NOMO-1 (cell line): Measurements from ENCODE around the gene MCC.
A peak's percentile ranks its signal among the peaks of the same experiment; 100 is the strongest.

Experiments
- DNase-seq, 2 experiments: peaks; one replicate each; lab custom pipeline; 2025; ENCODE audit not compliant: unreplicated experiment in 2 of 2; lab: John Stamatoyannopoulos, UW

Gene MCC

GRCh38 chr5:113209498-113209897, 278.8 kb downstream of the MCC start:
- no peak for DNase-seq

- no peak for DNase-seq
Observed at GRCh38 chr5:113205807-113206206, 282.4 kb downstream of the MCC start.

GRCh38 chr5:113205323-113205722, 282.9 kb downstream of the MCC start:
- DNase-seq, result no peak

DNA sequence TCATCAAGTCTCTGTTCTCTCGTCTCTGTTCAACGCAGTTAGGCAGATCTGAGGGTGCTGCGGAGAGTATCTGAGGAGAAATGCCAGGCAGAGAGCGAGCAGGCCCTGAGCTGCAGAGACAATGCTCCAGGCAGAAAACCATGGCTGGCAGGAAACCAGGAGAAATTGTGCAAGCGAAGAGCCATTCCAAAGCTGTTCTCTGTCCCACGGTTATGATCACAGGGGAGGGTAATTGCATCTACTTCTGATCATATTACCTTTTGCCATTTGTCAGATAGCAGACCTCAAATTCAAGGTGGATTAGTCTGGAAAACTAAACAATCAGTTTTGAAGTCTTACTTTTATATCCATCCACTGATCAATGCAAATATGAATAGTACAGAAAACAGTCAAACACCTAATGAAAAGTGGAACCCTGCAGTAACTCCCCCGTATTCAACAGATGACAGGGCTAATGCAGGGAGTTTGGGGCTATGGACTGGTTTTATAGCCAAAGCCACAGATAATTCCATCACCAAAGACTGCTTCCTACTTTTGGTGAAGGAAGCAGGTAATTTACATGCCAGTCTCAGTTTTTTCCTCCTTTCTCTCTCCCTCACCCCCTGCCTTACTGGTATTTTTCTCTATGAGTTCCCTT, 283.6 kb downstream of the MCC start:
- no peak for DNase-seq

DNA sequence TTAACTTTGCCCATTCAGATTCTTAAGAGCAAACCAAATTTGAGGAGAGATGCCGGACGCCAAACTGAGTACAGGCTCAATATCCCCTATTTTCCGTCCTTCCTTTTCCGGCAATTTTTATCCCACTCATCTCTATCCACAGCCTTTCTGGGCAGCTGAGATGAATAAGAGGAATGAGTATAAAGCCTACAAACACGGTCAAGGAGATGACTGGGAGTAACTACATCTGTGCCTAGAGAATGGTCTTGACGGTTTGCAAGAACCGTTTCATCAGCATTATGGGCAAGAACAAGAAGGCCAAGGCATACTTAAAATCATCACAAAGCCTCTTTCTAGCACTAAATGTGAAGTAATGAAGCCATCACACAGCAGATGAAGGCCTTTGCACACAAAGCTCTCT, 284.3 kb downstream of the MCC start:
- no peak for DNase-seq

- DNase-seq, result no peak
Observed at GRCh38 chr5:113202746-113203716, 285.2 kb downstream of the MCC start.

- DNase-seq, result no peak
Observed at GRCh38 chr5:113202287-113202686, 286.0 kb downstream of the MCC start.

DNA sequence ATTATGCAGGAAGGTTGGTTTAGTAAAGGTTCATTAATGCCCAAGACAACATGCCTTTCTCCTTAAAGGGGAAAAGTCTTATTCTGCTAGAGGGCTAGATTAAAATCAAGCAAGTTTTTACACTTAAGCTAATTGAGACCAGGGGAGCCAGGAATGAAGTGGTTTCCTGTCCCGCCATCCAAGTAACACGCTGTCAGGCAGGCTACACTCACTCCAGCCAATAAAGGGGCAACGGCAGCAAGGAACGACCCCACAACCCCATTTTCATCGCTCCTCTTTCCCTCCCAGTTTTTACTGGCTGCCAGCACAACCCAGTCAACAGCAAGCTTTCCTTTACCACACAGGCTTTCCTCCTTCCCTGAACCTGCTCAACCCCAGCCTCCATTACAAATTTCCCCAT, 286.5 kb downstream of the MCC start:
- DNase-seq, result no peak

DNA sequence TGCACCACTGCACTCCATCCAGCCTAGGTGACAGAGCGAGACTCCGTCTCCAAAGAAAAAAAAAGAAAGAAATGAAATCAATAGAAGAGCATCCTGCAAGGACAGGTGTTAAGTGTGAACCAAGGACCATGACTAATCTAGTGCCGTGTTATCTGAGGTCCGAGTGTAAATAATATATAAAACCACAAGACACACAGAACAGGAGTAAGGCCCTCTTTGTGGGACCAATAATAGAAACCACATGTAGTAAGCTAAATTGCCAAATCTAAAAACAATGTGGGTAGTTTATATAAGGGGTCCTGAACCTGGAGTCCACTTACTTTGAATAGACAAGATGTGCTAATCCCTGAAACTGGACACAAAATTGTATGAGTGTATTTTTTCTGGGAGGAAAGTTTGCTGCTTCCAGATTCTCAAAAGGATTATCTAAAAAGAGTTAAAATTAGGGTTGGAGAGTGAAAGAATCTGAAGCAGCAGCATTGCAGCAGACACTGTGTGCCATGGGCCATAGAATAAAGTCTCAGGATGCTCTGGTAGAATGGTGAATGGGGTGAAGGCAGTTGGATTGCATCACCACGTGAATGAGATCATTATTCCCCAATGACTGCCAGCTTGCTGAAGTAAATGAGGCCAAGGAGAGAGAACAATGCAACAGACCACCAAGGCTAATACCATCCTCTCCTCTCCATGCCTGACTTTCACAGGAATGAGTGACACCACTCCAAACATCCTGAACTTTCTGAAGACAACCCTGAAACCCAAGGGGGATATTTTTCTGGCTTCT, 288.9 kb downstream of the MCC start:
- no peak for DNase-seq

DNA sequence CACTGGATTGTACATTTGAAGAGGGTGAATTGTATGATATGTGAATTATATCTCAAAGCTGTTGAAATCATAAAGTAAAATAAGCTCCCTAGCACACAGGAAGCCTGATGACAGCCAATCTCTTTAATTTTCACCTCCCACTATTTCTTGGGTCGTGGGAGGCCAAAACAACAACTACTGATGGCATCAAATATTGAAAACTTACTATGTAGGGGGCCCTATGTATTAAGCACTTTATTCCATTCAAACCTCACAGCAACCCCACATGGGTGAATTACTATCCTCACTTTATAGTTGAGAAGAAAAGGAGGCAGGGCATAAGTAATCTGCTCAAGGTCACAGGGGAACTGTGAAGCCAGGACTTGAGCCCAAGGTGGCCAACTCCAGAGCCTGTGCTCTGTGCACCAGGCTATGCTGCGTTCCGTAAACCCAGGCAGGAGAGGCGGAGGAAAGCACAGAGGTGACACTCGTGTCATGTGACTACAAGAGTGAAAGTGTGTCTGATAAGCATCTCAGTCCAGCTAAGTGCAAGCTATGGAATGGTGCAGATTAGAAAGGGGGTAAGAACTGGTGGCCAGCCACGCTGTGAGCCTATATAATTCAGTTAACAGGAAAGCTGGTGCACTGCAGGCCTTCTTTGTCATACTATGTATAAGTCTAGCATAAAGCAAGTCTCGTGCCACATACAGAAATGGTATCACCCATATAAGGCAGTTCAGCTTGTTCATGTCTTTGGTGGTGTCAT, 290.6 kb downstream of the MCC start:
- DNase-seq, result no peak

GRCh38 chr5:113195771-113196170, 292.5 kb downstream of the MCC start:
- DNase-seq, result no peak

- DNase-seq, result no peak
Observed at GRCh38 chr5:113195251-113195650, 293.0 kb downstream of the MCC start.

- no peak for DNase-seq
Observed at GRCh38 chr5:113194591-113194990, 293.7 kb downstream of the MCC start.

GRCh38 chr5:113194125-113194524, 294.1 kb downstream of the MCC start:
- no peak for DNase-seq

GRCh38 chr5:113193311-113193978, 294.8 kb downstream of the MCC start:
- no peak for DNase-seq

GRCh38 chr5:113192541-113192940, 295.7 kb downstream of the MCC start:
- no peak for DNase-seq

GRCh38 chr5:113190347-113190746, 297.9 kb downstream of the MCC start:
- no peak for DNase-seq

- DNase-seq, result no peak
Observed at GRCh38 chr5:113189291-113189690, 299.0 kb downstream of the MCC start.

DNA sequence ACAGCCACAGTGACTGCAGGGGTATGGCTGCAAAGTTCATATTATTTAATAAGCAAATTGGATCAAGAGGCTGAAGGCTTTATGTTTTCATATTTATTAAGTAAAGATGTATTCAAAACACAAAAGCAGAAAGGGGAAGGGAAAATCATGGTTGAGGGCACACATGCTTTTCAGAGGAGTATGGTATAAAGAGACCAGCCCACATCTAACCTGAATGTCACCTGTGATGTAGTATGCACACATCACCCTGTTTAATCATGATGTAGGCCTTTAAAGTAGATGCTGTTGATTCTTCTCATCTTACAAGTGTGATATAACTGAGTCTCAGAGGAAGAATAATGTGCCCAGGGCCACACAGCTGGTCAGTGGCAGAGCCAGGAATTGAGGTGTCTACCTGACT, 299.8 kb downstream of the MCC start:
- DNase-seq, result no peak

DNA sequence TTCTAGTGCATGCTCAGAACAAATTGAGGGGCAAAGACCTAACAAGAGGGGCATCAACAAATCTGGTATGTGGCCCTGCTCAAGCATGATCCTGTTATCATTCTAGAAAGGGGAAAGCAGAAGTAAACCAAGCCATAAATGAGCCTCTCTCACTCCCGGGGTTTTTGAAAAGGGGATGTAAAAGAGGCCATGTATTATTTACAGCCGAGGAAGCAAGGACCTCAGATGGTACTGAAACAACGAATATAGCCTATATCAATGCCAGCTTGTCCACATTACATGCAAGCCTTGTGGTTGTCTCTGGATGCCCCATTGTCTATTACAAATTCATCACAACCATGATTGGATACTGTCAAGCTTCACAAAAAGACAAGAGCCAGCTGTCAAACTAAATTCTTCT, 300.3 kb downstream of the MCC start:
- peak; percentile 30 to 72 for DNase-seq
